Lung microvascular endothelial cell (primary cell): ENCODE results near the gene CRYGC. TPM values are rescaled to one million over a fixed set of nuclear protein-coding genes. Genes with fewer than 3 reads are reported as not detected.
A peak's percentile ranks its signal among the peaks of the same experiment; 100 is the strongest.
"Not testable (repeated sequence)": the region's sequence is repeated elsewhere in the genome, so short reads cannot be mapped to it uniquely, and the experiment has no call there.

Experiments used
- DNase-seq, 2 donors: peaks; one replicate each; pipeline versions ENCODE4 v3.0.0 to v3.0.0-alpha.2; 2010; ENCODE audit warnings: low read depth in 2 of 2
- total RNA-seq: library from RNA; depleted of rRNA; stranded (reverse); fragments of >200 nt; gene quantifications from 2 replicates; pipeline ENCODE4 v1.2.1, GENCODE V29; 2014

The CRYGC gene
- not detected in 2 replicates for total RNA-seq

DNA sequence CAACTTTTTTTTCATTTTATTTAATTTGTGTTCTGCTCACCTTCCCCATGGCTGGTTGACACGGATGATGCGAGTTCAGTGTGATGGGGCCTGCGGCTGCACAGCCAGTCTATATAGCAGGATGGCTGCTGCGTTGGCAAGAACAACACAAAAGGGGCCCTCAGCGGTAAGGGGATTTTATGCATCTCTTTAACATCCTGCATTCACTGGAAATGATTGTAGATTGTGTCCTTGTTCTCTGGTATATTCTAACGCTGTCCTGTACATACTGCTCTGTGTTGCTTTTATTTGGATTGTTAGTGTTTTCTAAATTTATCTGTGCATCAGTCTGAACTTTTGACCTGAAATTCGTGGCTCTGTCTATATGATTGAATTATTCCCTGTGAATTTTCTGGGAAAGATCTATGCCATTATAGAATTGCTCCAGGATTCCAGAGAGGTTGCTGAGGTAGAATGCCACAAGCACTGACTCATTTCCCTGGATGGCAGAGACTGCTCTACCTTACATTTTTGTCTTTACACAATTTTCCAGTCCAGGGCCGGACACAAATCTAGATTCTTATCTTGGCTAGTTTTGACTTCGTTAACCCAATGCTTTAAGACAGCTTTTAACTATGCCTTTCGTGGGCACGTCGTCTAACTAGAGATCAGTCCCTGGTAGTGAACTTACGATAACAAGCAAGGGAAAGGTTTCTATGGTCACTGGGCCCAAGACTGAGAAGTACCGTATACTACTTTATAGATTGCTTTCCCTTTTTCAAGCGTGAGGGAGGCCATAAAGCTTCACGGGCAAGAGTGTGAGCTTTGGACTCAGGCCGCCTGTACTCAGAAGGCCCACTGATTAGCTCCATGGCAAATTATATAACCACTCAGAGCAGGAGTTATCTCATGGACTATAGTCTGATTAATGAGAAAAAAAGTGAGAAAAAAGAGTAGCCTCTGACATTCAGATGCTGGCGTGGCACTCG is at the start of gene CRYGC:
Gene CRYGC, minus strand, starts transcription at position 85 of the 968 bp plus-strand sequence. Its CDS starts 36 bp downstream, at position 49.
- peak in 1 of 2 donors; percentile 29 for DNase-seq

DNA sequence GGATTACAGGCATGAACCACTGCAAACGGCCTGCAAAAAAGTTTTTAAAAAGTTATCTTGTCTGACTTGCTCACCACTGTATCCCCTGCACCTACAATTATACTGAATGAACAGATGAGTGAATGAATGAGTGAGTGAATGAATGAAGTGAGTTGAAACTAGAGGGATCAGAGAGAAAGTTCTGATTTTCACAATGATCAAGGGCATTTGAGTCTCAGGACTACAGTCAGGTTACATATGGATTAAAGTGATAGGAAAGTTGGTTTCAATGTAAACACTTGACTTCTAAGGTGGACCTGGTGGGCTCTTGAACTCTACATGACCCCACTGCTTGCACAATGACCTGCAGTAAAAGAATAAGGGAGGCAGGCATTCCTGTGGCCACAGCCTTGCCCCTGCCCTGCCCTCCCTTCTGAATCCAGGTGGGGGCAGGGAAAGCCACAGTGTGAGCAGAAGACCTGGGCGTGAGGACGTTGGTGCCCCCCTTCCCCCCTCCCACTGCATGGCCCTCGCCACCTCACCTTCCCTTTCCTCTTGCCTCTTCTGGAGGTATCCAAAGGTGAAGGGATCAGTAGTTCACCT is 49.5 kb upstream of the CRYGC start:
- no peak for DNase-seq

- no peak for DNase-seq
Measured at GRCh38 chr2:208175840-208176153, 46.2 kb upstream of the CRYGC start.

DNA sequence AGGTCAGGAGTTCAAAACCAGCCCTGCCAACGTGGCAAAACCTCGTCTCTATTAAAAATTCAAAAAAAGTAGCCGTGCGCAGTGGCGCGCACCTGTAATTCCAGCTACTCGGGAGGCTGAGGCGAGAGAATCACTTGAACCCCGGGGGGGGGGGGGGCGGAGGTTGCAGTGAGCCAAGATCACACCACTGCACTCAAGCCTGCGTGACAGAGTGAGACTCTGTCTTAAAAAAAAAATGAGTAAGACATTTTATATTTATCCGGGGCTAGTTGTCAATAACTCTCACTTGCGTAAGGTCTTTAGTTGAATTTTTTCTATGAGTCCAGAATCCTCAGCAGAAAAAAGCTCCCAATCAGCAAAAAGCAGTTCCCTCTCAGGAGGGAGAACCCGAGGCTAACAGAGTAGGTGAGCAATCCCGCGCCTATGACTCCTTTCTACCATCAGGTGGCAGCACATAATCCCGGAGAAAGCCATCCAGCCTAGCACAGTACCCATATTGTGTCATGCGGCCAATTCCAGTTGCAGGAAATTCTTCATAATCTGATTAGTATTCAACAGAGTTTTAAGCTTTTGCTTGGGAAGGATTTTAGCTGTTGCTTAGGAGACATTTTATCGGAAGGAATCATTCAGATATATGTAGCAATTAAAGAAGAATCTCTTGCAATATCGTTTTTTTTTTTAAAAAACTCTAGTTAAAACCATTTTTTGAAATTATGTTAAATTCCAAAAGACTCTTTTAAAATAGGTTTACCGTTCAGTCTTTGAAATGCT is 45.6 kb upstream of the CRYGC start:
- peak; percentile 76 to 82 for DNase-seq

DNA sequence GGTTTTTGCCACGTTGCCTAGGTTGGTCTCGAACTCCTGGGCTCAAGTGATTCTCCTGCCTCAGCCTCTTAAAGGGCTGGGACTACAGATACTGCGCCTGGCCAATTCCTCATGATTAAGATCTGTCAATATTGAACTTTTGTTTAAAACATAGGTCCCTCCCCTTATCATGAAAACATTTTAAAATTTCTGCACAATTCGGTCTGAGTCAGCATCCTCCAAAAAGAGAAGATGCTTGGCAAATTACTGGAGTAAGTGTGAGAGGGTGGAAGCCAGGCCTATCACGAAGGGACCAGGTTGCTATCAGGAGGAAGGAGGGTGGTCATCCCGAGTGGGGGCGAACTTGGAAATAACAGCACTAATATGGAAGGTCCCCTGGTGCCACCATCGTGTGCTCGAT is 44.5 kb upstream of the CRYGC start:
- DNase-seq: no peak

DNA sequence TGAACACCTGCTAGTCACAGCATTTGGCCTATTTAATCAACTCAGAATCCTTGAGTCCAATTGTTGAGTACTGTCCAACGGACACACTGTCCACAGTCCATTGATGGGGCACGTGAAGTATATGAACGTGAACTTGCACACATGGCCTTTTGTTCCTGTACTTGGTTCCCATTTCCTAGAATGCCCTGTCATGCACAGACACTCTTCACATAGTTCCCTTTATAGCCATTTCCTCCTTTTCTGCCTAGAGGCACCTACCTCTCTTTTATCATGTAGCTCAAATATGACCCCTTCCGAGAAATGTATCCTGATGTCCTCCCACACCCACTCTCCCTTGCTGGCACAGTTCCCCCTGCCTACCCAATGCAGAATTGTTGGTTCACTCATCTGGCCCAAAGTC is 42.5 kb upstream of the CRYGC start:
- no peak for DNase-seq

GRCh38 chr2:208164951-208165755 is 35.5 kb upstream of the CRYGC start:
- DNase-seq: no peak

DNA sequence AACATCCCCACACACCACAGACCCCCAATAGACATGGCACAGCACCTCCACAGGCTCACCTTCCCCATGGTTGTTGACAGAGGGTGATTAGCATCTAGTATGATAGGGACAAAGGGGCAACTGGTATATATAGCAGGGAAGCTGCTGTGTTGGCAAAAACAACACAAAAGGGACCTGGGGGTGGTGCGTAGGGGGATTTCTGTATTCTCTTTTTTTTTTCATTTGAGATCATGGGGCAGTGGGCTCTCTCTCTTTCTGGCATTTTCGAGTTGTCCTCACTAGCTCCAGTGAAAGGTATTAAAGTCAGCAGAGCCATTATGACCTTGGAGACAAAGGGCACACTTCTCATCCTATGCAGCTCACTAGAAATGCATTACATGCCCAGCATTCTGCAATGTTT is 33.9 kb upstream of the CRYGC start, which contains the start of gene CRYGA:
Gene CRYGA, minus strand, starts transcription at position 101 of the 400 bp plus-strand sequence. Its CDS starts 33 bp downstream, at position 68.
- no peak for DNase-seq

DNA sequence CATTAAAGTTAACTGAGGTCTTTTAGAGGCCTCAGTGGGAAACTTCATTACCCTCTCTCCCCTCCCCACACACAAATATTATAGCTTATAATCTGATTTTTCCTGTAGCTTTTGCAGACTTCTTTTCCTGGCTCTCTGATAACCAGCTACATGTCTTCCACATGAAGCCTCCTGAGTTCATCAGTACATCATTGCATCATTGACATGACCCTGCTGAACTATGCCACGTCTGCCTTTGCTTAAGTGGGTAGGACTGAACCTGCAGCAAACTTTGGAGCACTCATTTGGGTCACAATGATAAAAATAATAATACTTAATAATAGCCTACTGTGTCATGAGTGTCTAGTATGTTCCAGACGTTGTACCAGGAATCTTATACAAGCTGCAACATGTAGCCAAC is 26.8 kb upstream of the CRYGC start:
- DNase-seq: no peak

- DNase-seq: no peak
Measured at GRCh38 chr2:208153156-208153555, 23.5 kb upstream of the CRYGC start.

GRCh38 chr2:208150956-208151355 is 21.3 kb upstream of the CRYGC start:
- no peak for DNase-seq

DNA sequence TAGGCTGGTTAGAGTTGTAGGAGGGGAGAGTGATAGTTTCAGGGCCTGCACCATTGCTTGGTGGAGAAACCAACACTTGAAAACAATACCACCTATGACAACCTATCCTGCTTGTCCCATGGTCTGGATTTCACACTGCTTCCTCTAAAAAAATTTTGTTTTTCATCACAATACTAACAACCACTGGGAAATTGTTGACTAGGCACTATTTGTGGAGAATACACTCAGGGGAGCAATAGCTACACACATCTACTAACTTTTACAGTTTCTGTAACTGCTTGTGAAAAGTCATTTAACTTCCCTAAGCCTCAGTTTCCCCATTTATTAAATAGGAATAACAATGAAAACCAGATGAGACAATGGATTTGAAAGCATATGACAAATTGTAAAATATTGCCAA is 20.5 kb upstream of the CRYGC start:
- DNase-seq: no peak

DNA sequence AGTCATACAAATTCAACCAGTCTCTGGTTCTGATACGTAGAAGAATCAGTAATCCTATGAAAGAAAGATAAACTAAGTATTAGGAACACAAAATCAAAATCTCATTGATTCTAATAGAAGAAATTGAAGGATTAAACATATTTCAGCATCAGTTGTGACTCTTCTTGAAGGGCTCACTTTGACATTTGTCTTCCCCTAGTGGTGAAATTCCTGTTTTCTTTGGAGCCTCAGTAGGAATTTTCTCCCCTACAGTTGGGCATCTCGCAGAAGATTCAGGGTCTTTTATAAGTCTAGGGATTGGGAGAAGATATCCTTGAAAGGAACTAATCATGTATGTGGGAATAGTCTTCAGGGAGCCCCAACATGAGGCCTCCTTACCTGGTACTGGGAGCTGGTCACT is 19.2 kb upstream of the CRYGC start:
- DNase-seq: no peak

DNA sequence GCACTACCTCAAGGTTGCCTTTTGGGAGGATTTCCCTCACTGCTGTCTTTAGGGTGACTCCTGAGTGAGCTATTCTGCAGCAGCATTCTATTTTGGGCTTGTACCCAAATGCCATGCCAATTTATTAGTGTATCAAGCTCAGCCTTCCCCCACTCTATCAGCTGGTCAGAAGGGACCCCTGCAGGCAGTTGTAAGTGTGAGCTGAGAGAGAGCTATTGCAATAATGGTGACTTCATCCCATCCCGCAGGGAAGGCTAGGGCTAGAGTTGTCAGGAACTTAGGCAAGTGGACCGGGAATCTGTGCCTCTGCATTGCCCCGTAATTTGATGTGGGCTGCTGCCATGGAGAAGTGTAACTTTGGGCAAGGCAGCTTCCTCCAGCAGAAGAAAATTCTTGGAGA is 18.1 kb upstream of the CRYGC start:
- DNase-seq: no peak

GRCh38 chr2:208147008-208147407 is 17.4 kb upstream of the CRYGC start:
- no peak for DNase-seq

- DNase-seq: no peak
Measured at GRCh38 chr2:208146006-208146405, 16.4 kb upstream of the CRYGC start, which contains the start of gene CRYGB. Gene CRYGB, minus strand, starts transcription at chr2:208146158. Its CDS starts 38 bp downstream, at chr2:208146120.

DNA sequence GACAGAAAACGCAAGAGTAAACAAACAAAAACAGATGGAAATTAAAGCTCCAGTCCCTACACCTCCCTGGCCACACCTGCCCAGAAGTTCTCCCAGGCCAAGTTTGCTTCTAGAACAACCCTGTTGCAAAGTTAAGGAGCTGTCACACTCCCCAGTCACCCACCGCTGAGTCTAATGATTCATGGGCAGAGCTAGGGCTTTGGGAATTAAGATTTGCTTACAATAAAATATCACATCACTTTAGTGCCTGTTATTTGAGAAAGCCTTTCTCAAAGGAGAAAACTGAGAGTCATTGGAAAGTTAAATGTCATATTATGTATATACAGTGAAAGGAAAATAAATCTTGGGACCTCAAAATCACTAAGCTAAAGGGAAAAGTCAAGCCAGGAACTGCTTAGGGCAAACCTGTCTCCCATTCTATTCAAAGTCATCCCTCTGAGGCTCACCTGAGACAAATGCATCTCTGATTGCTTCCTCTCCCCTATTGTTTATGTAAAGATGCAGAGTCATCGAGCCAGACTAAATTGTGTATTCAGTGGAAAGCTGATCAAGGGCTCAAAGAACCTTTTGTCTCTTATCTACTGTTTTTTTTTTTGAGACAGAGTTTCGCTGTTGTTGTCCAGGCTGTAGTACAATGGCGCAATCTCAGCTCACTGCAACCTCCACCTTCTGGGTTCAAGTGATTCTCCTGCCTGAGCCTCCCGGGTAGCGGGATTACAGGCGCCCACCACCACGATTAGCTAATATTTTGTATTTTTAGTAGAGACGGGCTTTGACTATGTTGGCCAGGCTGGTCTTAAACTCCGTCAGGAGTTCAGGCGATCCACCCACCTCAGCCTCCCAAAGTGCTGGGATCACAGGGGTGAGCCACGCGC is 13.5 kb upstream of the CRYGC start:
- DNase-seq: no peak

- peak in 1 of 2 donors; percentile 77 for DNase-seq
Measured at GRCh38 chr2:208142240-208142924, 12.8 kb upstream of the CRYGC start.

- no peak for DNase-seq
Measured at GRCh38 chr2:208139447-208139846, 9.8 kb upstream of the CRYGC start.

DNA sequence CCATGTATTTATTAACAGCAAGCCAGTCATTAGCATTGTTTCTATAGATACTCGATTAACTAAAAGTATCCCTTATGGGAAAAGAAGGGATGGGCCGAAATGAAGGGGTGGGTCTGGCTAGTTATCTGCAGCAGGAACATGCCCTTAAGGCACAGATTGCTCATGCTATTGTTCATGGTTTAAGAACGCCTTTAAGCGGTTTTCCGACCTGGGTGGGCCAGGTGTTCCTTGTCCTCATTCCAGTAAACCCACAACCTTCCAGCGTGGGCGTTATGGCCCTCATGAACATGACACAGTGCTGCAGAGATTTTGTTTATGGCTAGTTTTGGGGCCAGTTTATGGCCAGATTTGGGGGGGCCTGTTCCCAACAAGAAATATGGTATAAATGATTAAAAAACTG is 8.7 kb upstream of the CRYGC start:
- not testable (repeated sequence) for DNase-seq
